PC-3 (cell line): ENCODE measurements around the gene HCFC1R1.

Source experiments
- CTCF ChIP-seq: fragments of 300-600 bp; sonication (generic); conservative IDR thresholded peaks from 2 replicates; pipeline ENCODE4 v1.5.1; 2017; ENCODE audit warnings: antibody characterized with exemption, low read depth, mild to moderate bottlenecking, low read length
- EZH2 ChIP-seq: fragments of 300-600 bp; sonication (generic); IDR thresholded peaks from one replicate; pipeline ENCODE4 v1.6.1; 2017; ENCODE audit warnings: antibody characterized with exemption, mild to moderate bottlenecking, low read length; ENCODE audit not compliant: unreplicated experiment
- EZH2phosphoT487 ChIP-seq: fragments of 300-600 bp; sonication (generic); IDR thresholded peaks from 2 replicates; pipeline ENCODE4 v1.6.1; 2018; ENCODE audit warnings: mild to moderate bottlenecking, antibody characterized with exemption, low read length, borderline replicate concordance

- TF ChIP-seq CTCF (no peak), EZH2 (no peak), EZH2phosphoT487 (no peak)
Measured at GRCh38 chr16:3000540-3000939, 23.2 kb downstream of the HCFC1R1 start.
